ENCODE measurements around the gene LCN15.

The LCN15 gene

DNA sequence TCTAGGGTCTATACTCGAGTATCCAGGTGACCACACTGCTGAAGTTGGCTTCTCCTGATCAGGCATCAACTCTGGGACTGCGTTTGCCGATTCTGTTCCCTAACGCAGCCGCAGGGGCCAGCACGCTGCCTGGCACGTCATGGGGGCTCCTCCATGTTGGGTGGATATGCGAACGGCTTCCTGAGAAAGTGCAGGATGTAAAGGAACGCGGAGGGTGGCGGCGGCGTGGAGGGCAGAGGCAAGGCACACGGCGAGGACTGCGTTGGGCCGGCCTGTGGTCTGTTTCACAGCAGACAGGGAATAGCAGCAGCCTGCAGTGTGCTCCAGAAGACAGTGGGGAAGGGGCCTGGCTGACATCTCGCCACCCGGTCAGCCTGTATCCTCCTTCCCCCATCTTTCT, 25.4 kb downstream of the LCN15 start:
- DNase-seq: no peak

DNA sequence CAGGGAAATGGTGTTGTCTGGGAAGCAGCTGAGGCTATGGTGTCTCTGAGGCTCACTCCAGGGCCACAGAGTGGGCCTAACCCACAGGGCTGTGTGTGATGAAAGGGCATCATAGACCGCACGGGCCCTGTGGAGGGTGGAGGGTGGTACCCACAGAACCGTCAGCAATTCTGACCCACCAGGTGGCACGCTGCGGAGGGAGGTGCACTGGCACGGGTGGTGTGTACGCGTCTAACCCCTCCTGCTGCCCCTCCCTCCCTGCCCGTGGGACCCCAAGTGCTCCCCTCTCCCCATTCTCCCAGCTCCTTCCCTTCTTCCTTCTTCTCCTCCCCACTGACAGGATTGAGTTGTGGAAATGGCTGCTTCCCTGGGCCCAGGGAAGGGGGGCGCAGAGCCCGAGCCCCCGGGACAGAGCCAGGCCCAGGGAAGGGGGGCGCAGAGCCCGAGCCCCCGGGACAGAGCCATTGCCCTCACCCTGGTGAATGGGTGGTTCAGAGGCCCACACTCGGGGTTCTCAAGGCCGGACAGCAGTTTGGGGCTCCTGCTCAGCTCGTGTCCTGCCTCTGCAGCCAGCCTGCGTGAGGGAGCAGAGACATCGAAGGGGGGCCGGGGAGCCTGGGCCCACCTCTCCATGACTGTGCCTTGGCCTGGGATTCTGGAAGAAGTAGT, 28.4 kb downstream of the LCN15 start:
- no peak for DNase-seq

DNA sequence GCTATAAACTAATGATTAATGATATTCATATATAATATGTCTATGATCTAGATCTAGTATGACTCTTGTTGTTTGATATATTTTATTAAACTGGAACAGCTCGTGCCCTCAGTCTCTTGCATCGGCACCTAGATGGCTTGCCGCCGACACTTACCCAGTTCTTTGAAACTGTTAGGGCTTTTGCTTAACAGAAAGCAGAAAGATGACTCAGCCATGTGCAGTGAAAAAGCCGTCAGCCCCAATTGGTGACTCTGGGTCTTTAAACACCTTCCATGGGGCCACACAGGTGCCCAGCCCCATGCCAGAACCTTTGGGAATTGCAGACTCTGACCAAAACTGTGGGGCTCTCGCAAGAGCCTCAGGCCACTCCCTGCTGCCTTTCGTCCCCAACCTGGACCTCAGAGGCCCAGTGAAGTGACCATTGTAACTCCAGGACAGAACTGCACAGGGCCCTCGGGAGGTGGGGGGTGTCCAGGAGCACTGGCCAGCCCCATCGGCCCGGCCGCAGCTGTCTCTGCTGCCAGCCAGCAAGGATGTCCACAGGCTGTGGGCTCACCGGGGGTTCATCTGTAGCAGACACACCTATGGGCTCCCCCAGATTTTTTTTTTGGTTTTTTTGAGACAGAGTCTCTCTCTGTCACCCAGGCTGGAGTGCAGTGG, 29.4 kb downstream of the LCN15 start:
- DNase-seq: no peak

GRCh38 chr9:136733611-136734010, 30.7 kb downstream of the LCN15 start:
- no peak for DNase-seq

GRCh38 chr9:136732444-136733178, 31.7 kb downstream of the LCN15 start:
- no peak for DNase-seq

DNA sequence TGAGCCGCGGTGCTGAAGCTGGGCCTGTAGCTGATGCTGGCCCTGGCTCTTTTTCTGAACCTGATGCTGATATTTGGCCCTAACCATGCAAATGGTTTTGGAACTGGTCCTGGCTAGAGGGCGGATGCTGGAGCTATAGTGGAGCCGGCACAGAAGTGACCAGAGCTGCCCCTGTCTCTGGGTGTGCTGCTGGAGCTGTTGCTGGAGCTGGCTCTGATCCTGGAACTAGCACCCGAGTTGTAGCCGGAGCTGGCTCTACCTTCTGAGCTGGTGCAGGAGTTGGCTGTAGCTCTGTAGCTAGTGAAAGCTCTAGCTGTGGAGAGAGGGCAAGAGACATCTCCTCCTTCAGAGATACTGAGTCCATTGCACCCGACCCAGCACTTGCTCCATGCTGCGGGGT, 34.4 kb downstream of the LCN15 start:
- no peak for DNase-seq

DNA sequence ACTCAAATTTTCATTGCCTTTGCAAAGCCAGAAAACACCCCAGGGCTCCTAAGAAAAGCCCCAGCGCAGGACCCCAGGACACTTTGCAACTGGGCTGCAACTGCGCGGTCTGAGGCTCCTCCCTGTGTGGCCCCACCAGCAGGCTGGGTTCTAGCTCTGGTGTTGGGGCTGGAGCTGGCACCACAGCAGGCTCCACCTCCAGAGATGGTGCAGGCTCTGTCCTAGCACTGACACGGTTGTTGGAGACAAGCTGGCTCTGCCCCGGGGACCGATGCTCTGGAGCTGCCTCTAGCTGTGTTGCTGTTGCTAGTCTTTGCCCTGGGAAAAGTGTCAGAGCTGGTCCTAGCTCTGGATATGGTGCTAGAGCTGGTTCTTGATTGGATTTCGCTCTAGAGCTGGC, 35.2 kb downstream of the LCN15 start:
- DNase-seq: no peak

DNA sequence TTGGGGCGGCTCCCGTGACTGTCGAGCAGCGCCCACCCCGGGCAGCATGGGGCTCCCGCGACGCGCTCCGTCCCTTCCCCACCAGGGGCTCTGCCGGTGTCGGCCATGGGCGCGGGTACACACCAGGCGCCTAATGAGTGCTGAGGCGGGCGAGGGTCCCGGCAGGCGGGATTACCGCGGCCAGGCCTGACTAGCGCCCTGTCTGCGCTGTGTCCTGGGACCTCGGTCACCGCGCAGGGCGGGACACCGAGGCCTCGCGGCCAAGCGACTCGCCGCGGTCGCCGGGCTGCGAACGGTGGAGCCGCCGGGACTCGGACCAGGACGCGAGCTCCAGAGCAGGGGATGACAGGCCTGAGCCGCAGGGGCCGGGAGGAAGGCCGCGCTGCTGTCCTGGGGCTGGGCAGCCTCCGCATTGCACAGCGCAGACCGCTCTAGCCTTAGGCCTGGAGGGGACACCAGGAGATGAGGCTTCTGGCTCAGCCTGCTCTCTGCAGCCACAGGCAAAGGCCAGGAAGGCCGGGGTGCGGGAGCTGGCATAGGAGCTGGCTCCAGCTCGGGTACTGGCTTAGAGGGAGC, 35.7 kb downstream of the LCN15 start:
- no peak for DNase-seq

DNA sequence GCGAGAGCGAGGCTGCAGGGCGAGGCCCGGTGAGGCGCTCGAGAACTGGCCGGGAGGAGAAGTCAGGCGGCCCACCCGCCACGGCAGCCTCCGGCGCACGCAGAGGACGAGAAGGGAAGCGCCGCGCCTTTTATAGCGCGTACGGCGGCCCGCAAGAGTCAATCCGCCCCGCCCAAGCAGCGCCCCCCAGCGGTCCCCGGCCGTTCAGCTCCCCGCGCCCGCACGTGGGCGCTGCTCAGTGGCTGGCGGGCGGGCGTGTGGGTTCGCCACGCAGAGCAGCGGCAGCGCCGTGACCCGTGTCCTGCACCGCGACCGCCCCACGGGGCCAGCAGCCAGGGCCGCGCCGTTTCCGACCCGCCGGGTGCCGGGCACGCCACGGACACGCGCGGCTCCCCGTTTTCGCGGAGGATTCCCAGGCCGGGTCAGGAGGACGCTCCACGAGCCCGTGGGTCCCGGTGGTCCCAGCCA, 36.2 kb downstream of the LCN15 start:
- DNase-seq: no peak

- DNase-seq: no peak
Observed at GRCh38 chr9:136726631-136727191, 37.6 kb downstream of the LCN15 start.

DNA sequence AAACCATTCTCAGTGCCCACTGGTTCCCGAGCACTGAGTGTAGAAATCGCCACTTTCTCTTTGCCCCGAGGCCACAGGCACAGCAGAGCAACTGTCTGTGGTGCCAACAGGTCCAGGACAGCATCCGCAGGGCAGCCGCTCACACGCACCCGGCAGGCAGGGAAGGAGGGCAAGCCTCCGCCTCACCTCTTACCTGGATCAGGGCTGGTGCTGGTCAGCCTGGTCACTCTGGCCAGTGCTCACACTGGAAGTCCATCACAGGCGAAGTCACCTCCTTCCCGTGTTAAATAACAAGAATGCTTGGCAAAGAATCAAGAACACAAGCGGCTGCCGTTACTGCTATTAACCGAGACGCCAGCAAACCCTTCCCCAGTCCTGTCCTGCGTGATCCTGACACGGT, 38.2 kb downstream of the LCN15 start:
- DNase-seq: no peak

DNA sequence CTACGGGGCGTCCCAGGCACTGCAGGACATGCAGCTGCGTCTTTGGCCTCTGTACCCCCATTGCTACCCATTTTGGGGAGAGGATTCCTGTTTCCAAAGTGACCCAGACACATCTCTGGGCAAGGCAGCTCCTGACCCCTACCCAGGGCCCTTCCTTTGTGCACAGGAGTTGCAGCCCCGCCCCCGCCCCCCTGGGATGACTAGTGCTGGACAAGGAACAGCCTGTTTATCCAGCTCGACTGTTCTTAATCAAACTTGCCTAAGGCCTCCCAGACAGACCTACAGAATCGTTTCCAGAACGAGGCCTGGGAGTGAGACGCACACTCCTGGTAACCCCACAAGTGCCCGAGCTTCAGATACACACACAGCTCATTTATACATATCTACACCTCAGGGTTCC, 38.7 kb downstream of the LCN15 start:
- no peak for DNase-seq

DNA sequence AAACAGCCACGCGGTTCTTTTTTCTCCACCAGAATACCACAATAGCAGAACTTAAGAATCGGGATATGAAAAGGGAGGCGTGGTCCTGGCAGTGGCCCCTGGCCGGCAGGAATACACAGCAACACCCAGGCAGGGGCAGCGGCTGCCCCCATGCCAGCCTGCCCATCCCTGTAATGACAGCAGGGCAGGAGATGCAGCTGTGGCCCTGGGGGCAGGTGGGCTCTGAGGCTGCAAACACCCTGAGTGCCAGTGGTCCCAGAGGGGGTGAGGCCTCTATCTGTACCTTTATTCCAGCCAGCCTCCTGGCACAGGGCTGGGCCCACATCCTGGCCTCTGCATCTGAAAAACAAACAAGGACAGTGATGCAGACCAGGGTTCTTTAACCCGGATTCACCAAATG, 39.5 kb downstream of the LCN15 start:
- no peak for DNase-seq

GRCh38 chr9:136723989-136724388, 40.3 kb downstream of the LCN15 start:
- no peak for DNase-seq

- no peak for DNase-seq
Observed at GRCh38 chr9:136723362-136723976, 40.8 kb downstream of the LCN15 start.

GRCh38 chr9:136722969-136723356, 41.4 kb downstream of the LCN15 start:
- no peak for DNase-seq

DNA sequence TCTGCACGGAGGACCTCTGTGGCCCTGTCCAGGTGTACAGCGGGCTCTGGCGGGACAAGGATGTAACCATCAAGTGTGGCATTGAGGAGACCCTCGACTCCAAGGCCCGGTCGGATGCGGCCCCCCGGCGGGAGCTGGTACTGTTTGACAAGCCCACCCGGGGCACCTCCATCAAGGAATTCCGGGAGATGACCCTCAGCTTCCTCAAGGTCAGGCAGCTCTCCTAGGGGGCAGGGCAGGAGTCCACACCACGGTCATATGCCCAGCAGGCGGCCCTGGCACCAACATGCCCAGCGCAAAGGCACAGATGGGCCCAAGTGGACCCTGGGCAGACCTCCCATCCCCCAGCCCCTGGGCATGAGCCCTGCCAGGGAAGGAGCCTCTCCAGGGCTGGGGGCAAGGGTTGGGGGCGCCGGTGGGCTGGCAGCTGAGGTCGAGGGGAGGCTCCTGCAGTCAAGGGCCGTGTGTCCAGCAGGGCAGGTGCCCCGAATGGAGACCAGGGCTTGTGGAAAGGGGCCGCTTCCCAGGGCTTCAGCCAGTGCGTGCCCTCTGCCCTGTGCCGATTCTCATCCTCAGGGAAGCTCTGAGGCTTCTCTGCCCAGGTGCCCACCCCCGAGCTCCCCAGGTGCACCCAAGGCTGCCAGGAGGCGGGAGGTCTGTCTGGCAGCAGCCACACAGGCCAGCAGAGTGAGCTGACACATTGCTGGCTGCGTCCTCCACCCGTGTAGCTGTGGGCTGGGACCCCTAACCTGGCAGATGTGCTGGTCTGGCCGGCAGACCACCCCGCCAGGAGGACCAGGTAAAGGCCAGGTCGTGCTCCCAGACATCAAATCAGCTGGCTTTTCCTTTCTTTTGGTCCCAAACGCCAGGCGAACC, 42.0 kb downstream of the LCN15 start:
- DNase-seq: no peak

GRCh38 chr9:136721339-136722092, 42.8 kb downstream of the LCN15 start:
- DNase-seq: no peak

DNA sequence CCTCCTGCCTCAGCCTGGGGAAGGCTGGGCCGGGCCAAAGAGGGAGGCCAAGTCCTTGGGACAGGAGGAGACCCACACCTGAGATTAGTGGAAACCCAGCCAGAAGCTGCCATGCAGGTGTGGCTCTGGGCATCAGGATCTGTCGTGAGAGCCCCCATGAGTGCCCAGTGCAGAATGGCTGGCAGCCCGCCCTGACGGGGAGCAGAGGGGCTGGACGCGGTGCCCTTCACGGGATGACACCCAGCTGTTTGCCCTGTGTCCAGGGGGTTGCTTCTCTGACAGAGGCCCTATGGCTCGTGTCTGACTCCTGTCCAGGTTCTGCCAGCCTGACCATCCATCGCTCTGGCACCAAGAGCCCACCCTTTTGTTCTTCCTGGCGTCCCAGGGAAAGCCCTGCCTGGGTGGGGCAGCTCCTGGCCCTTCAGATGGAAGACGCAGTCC, 43.4 kb downstream of the LCN15 start:
- DNase-seq: no peak

- no peak for DNase-seq
Observed at GRCh38 chr9:136720251-136720897, 43.9 kb downstream of the LCN15 start.
